CD4-positive, alpha-beta T cell treated with Interleukin-21 for 1 hour (primary cell): Measurements from ENCODE around the gene EPAS1.

Experiments
- DNase-seq: peaks from one replicate; pipeline ENCODE4 v3.0.0-alpha.2; 2020

The EPAS1 gene

GRCh38 chr2:46340740-46341420 lies 43.7 kb downstream of the EPAS1 start:
- DNase-seq = no peak

DNA sequence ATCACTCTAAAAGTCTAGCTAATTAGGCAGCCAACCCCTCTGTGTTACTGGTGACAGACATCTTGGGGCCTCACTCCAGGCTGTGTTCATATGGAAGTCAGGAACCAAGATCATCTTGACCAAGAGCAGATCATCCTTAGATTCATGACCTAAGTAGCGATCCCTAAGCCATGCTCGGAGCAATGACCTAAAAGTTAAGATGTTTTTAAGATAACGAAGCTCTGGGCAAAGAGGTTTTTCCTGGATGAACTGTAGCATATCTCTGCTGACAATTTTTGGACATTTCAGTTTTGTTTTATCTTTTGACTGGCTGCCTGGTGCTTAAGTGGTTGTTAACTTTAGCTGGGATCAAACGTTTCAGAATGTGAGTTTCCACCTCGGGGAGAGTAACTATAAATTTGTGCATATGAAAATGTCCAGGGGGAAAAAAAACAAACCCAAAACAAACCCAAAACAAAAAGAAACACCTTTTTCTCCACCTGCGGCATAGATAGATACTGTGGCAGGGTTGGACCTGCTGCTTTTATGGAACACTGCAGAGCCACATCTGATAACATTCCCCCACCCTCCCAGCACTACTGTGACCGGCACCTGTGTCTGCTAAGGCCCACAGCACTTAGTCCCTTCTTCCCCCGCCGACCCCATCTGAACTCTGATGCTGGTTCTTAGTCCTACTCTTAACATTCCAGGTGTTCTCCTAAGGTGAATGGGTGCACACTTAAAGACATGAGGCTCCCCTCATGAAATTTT lies 45.5 kb downstream of the EPAS1 start:
- no peak for DNase-seq

- no peak for DNase-seq
These were observed 47.5 kb downstream of the EPAS1 start for GRCh38 chr2:46344706-46345105.

DNA sequence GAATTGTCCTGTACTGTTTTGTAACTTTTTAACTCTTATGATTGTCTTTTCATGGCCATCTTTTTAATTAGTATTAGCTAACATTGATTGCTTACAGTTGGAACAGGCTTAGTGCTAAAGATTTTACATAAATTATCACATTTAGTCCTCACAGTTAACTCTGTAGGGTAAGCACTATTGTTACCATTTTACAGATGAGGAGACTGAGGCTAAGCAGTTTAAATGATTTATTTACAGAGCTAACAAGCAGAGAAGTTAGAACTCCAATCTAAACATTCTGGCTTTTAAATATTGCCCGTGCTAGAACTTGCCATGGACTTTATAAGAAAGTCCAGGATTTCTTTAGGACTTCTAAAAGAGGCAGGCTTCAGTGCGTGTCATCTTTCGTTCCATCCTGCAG lies 48.6 kb downstream of the EPAS1 start:
- no peak for DNase-seq

DNA sequence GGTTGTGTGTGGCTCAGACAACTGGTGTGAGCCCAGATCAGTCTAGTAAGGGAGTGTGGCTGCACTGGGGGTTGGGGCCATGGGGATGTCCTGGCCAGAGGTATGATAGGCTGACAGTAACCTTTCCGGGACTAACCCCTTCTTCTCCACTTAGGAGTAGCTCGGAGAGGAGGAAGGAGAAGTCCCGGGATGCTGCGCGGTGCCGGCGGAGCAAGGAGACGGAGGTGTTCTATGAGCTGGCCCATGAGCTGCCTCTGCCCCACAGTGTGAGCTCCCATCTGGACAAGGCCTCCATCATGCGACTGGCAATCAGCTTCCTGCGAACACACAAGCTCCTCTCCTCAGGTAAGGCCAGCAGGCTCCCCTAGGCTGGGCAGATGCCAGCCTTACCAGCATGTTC lies 49.5 kb downstream of the EPAS1 start:
- no peak for DNase-seq

GRCh38 chr2:46347648-46348280 lies 50.6 kb downstream of the EPAS1 start:
- DNase-seq = no peak

- DNase-seq = no peak
These were observed 51.9 kb downstream of the EPAS1 start for GRCh38 chr2:46349115-46349547.

- DNase-seq = peak; percentile 20
These were observed 53.0 kb downstream of the EPAS1 start for GRCh38 chr2:46350029-46350689.

GRCh38 chr2:46351098-46351749 lies 54.0 kb downstream of the EPAS1 start:
- DNase-seq = peak; percentile 44

DNA sequence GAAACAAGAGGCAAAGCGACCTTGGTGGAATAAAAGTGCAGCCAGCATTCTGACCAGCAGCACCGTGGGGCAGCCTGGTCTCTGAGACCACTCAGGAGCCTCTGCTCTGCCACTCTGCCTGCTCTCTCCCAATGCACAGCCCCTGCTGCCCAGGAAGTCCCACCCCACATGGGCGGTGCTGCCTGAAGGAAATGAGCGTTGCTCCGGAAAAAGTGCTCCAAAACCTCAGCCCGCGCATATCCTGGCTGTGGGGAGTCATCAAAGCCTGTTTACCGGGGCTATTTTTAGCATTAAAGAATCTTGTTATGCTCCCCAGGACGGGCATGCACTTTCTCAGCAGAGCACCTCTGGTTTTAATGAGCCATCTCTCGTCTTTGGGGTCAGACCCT lies 54.5 kb downstream of the EPAS1 start:
- DNase-seq = peak; percentile 78

DNA sequence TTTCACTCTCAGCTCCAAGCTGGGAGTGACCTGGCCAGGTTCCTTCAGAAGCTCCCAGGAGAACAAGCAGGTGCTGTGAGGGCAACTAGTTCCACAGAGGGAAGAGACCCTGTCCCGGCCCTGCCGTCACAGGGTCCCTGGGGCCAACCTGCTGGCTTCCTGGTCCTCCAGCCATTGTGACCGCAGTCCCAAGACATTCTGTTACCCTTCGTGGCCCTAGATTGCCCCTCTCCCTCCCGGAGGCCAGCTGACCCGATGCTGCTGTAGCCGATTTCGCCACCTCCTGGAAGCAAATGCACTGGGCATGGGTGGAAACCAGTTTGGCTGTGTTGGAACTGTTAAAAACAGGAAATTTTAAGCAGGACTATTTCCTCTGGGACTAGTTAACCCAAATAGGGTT lies 55.4 kb downstream of the EPAS1 start:
- DNase-seq = no peak

DNA sequence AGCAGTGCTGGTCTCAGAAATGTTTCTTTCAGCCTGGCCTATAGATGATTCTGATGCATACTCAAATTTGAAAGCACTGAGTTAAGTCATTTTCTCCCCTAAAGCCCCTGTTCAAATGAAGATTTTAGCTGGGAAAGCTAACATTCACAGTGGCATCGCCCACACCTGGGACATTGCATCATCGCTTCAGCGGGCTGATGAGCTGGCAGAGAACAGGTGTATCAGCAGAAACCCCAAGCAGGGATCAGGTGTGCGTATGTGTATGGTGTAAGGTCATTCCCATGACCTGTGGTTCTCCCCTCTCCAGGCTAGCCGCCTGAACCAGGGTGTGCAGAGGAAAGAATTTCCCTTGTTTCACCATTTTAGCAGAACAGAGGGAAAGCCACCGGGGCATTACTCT lies 56.3 kb downstream of the EPAS1 start:
- DNase-seq = no peak

GRCh38 chr2:46355756-46356155 lies 58.5 kb downstream of the EPAS1 start:
- DNase-seq = no peak

- DNase-seq = no peak
These were observed 59.8 kb downstream of the EPAS1 start for GRCh38 chr2:46356991-46357390.

GRCh38 chr2:46358713-46359112 lies 61.5 kb downstream of the EPAS1 start:
- DNase-seq = no peak

DNA sequence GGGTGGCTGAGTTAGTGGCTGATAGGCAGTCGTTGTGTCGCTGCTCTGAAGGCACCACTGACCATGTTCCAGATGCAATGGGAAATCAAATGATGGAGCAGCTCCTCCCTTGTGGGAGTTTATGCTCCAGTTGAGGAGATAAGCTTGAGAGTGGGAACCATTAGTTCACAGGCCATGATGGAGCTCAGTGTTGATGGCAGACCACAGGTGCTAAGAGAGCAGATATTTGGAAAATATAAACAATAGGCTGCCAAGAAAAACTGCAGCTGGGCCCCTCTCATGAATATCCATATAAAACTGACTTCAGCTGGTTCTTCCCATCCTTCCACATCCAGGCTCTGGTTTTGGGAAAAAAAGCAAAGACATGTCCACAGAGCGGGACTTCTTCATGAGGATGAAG lies 63.1 kb downstream of the EPAS1 start:
- DNase-seq = no peak

- no peak for DNase-seq
These were observed 64.9 kb downstream of the EPAS1 start for GRCh38 chr2:46361920-46362666.

DNA sequence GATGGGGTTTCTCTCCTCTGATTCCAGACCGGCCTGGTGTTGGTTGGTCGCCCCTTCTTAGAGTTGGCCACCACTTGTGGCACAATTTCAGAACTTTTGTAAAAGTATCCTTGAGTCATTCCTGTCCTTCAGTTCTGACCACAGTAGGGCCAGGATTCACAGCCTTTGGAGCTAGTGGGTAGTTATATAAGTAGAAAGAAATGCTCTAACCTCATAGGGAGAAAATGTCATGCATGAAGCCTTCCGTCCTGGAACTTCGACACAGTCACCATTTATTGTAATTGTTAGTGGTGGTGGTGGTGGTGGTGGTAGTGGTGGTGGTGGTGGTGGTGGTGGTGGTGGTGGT lies 65.4 kb downstream of the EPAS1 start:
- no peak for DNase-seq

DNA sequence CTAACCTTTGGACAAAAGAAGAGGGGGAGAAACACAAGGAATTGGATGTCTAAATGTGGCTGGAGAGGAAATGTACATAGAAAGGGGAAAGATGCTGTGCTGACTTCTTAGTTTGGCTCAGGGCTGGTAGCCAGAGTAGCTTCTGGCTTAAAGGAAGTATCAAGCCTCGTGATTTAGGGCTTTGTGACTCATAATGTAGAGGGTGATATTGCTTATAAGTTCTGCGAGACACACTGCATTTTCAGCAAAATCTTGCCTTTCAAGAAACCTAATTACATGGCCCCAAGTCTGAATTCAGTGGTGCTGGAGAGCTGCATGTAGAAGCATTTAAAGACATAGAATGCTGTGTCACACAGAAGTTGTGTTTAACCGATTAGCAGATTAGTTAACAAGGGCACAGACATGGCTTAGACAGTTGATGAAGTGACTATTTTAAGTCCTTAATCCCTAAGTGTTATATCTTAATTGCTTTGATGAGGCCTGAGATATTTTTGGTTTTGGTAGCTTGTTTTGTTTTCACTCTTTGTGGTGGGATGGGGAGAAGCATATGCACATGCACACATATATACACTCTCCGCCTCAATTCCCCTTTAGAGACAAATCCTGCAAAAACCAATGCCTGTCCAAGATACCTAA lies 66.4 kb downstream of the EPAS1 start:
- DNase-seq = no peak

DNA sequence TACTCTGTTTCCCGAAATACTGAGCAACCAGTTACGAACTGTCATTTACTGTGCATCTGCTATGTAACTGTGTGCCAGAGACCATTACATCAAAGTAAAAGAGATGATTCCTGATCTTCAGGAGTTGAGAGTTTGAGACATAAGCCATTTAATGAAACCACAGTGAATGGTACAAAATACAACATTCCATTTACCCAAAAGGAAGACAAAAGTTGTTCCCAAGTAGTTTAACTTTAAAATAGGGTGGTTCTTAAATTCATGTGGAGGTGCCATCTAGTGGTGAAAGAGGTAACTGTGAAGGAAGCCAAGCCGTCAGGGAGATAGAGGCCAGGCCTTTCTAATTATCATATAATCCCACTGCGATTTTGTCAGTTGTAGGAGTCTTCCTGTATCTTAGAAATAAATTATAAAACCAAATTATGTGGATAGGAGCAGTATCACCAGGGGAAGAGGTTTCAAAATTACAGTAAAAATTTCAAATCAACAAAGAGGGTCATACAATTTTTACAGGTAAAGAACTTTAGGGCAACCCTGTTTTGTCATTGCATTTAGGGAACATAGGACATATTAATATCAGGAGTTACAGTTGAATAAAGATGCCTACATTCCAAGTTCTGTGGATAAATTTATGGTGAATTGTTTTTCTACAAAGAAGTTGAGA lies 67.7 kb downstream of the EPAS1 start:
- peak; percentile 64 for DNase-seq

DNA sequence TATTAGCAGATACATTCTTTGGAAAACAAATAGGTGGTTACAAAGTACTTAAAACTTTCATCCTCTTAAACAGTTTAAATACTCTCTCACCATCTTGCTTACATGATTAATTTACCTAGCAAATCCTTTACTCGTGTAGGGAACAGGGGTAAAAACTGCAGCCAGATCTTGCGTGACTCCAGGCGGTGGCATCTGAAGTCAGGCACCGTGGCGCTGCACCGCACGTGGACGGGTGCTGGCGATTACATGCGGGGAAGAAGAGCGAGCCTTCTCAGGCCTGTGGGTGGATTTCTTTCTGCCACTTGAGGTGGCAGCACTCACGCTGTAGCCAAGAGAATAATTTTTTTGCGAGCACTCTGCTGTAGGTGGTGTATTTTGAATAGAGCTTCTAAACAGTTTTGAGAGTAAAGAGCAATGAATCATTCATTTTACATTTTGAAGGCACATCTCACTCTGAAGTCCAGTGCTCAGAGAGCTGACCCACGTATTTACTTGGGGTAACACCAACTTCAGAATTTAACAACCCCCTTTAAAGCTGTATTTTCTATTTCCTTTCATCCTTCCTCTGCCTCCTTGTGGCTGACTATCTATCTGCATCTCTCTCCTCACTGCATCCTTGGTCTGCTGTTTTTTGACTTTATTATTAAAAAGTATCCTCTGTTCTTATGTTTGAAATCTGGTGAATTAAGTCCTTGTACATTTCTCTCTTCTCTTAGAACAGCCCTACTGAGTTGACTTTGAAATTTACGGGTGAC lies 68.9 kb downstream of the EPAS1 start:
- DNase-seq = no peak
